ENCODE measurements around the gene DNAJC17.

Gene DNAJC17, protein sequence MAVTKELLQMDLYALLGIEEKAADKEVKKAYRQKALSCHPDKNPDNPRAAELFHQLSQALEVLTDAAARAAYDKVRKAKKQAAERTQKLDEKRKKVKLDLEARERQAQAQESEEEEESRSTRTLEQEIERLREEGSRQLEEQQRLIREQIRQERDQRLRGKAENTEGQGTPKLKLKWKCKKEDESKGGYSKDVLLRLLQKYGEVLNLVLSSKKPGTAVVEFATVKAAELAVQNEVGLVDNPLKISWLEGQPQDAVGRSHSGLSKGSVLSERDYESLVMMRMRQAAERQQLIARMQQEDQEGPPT

DNA sequence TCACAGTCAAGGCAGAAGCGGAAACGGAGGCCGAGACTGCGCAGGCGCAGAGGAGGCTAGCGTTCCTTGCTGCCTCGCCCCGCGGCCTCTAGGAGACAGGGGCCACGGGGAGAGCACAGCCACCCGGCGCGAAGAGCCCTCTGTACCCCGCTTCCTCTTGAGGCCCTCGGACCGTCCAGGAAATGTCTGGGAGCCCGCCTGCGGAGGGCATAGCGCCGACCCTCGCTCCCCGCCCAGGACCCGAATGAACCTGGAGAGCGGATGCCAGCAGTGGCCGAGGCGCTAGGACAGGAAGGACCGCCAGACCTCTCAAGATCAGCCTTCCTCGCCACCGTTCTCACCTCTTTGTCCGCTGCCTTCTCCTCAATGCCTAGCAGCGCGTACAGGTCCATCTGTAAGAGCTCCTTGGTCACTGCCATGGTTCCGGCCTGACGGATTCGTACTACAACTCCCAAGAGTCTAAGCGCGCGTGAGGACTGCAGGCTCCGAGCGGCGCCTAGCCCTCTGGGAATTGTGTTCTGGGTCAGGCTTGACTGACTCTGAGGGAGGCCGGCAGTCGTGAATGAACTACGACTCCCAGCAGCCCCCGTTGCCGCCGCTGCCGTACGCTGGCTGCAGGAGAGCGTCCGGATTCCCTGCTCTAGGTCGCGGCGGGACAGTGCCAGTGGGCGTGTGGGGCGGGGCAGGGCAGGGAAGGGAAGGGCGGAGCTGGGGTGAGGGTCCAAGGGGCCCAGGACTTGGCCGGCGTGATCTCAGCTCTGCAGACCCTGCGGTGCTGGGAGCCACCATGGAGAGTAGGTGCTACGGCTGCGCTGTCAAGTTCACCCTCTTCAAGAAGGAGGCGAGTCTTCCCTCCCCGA, at the start of gene DNAJC17, which contains the start of gene ZFYVE19:
DNAJC17 (minus strand) TSS at position 446 of the 860 bp plus-strand sequence; CDS start at position 419, 27 bp downstream.
ZFYVE19 (plus strand) TSS at position 62 of the 860 bp plus-strand sequence; CDS start at position 563, 501 bp downstream.
- peak; percentile 98 for DNase-seq (ENCODE audit: low read depth)

DNA sequence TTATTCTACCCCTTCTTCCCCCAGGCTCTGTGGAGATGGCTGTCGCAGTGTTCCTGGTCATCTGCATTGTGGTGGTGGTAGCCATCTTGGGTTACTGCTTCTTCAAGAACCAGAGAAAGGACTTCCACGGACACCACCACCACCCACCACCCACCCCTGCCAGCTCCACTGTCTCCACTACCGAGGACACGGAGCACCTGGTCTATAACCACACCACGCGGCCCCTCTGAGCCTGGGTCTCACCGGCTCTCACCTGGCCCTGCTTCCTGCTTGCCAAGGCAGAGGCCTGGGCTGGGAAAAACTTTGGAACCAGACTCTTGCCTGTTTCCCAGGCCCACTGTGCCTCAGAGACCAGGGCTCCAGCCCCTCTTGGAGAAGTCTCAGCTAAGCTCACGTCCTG, 49.5 kb upstream of the DNAJC17 start:
- DNase-seq (ENCODE audit: low read depth): no peak

GRCh38 chr15:40855706-40856234, 48.5 kb upstream of the DNAJC17 start:
- DNase-seq (ENCODE audit: low read depth): no peak

DNA sequence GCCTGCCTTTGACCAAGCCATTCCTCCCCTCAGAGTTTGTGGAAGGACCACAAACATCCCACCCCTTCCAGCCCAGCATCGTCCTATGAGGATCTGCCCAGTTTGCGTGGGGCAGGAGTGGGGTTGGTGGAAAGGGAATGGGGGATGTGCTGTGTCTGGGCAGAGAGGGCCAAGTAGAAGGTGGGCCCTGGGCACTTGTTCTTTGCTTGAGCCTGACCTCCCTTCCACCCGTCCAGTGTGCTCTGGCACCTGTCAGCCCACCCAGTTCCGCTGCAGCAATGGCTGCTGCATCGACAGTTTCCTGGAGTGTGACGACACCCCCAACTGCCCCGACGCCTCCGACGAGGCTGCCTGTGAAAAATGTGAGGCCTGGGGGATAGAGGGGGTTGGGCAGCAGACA, 46.9 kb upstream of the DNAJC17 start:
- no peak for DNase-seq (ENCODE audit: low read depth)

- DNase-seq (ENCODE audit: low read depth): no peak
Measured at GRCh38 chr15:40853241-40853890, 46.1 kb upstream of the DNAJC17 start.

DNA sequence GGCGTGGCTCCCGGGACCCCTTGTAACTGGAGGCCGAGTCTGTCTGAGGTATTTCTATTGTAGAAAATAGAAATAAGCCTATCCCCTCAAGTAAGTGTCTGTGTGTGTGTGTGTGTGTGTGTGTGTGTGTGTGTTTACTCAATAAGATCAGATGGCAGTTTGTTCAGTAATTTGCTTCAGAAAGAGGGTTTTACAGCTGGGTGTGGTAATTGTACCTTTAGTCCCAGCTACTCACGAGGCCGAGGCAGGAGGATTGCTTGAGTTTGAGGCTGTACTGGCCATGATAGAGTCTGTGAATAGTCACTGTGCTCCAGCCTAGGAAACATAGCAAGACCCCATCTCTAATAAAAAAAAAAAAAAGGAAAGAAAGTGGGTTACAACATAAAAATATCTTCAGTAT, 45.3 kb upstream of the DNAJC17 start:
- DNase-seq (ENCODE audit: low read depth): no peak

GRCh38 chr15:40850576-40851112, 43.4 kb upstream of the DNAJC17 start:
- DNase-seq (ENCODE audit: low read depth): no peak

DNA sequence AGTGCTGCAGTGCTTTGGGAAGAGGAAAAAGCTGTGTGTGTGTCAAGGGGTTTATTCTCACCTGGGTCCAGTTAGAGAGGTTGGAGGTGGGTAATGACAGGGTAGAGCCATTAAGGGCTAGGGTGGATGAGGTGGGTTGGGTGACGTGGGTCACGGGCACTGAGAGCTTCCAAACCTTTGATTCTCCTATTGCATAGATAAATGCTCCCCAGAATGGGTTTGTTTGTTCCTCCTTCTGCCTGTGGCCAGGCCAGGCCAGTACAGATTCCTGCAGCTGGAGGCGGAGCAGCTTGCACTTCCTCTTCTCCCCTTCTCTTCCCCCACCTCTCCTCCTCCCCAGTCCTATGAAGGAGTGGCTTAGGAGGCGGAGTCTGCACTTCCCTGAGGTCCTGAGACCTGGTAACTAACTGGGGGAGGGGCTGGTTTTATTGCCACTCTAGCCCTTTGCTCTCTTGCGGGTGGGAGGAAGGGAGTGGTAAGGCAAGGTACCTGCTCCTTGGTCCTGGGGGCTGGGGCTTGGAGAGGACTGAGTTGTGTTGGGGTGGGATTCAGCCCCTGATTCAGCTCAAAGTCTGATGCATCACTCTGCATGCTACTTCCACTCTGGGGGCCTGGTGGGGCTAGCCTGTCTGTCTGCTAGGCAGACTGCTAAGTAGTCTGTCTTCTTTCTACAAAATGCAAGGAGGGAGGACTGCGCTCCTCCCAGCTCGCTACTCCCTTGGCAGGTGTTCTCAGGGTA, 40.1 kb upstream of the DNAJC17 start:
- DNase-seq (ENCODE audit: low read depth): no peak

GRCh38 chr15:40846841-40847222, 39.6 kb upstream of the DNAJC17 start:
- DNase-seq (ENCODE audit: low read depth): no peak

- DNase-seq (ENCODE audit: low read depth): no peak
Measured at GRCh38 chr15:40845511-40846284, 38.4 kb upstream of the DNAJC17 start.

DNA sequence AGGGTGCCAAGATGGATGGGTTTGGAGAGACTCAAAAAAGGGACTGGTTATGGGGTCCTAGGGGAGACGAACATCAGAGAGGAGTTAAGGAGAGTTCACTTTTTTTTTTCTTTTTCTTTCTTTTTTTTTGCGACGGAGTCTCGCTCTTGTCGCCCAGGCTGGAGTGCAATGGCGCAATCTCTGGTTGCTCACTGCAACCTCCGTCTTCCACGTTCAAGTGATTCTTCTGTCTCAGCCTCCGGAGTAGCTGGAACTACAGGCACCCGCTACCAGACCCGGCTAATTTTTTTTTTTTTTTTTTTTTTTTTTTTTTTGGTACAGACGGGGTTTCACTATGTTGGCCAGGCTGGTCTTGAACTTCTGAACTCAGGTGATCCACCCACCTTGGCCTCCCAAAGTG, 37.8 kb upstream of the DNAJC17 start:
- no peak for DNase-seq (ENCODE audit: low read depth)

DNA sequence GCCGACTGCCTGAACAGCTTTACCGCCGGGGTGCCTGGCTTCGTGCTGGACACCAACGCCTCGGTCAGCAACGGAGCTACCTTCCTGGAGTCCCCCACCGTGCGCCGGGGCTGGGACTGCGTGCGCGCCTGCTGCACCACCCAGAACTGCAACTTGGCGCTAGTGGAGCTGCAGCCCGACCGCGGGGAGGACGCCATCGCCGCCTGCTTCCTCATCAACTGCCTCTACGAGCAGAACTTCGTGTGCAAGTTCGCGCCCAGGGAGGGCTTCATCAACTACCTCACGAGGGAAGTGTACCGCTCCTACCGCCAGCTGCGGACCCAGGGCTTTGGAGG, 37.4 kb upstream of the DNAJC17 start:
- DNase-seq (ENCODE audit: low read depth): no peak

GRCh38 chr15:40843885-40844695, 36.8 kb upstream of the DNAJC17 start, which contains the start of gene SPINT1:
Gene SPINT1, plus strand, starts transcription at chr15:40844048. Its CDS starts 507 bp downstream, at chr15:40844555.
- DNase-seq (ENCODE audit: low read depth): no peak

DNA sequence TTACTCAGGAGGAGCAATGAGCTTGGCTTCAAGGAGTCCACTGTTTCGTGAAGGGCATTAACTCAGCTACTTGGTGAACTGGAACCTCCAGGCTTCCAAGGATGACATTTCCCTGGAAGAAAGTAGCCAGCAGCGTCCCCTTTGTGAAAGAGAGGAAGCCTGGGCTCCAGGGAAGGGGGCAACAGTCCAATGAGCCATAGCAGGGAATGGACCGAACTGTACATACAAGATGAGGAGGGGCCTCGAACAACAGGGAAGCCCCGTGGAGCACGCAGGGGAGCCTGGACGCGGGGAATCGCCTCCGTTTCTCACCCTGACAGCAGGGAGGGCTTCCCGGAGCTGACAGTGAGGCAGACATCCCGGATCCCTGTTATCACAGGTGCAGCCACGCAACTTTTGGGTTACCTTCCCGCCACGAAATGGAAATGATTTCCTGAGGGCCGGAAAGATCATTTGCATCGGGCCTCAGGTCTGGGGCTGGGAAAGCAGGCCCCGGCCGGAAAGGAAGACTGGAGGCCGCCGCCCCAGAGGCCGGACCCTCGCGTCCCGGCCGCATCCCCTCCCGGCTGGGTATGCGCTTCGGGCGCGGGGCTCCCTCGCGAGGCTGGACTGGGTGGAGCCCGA, 36.1 kb upstream of the DNAJC17 start:
- DNase-seq (ENCODE audit: low read depth): no peak

DNA sequence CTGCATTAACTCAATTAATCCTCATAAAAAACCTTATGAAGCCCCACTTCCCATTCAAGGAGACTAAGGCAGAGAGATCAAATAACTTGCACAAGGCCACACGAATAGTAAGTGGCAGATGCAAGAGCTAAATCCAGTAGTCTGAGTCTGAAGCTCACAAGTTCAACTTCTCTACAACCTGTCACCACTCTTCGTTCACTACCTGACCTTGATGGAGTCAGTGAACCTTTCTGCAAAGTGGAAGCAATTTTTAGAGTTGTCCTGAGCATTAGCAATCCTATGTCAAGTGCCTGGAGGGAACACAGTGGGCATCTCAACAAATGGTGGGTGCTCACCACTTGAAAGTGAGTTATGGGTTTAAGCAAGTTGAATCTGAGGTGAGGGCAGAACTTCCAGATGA, 34.5 kb upstream of the DNAJC17 start:
- no peak for DNase-seq (ENCODE audit: low read depth)

- DNase-seq (ENCODE audit: low read depth): no peak
Measured at GRCh38 chr15:40838756-40839155, 31.5 kb upstream of the DNAJC17 start.

GRCh38 chr15:40836020-40836419, 28.7 kb upstream of the DNAJC17 start:
- no peak for DNase-seq (ENCODE audit: low read depth)

DNA sequence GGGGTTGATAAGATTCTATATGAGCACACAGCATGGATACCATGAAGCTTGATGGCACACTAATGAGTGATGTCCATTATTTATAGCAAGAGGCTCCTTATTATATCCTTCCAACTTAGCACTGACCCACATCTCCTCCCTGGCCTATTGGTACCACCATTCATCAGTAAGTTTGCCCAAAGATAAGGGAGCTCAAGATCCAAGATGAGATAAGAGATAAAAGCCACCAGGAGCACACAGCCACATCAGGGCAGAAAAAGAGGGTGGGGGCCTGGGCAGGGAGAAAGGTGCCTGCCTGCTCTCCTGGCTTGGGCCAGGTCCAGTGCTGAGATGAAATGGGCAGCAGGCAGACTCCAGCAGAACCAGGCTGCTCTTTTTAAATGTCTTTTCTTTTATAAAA, 25.6 kb upstream of the DNAJC17 start:
- no peak for DNase-seq (ENCODE audit: low read depth)

GRCh38 chr15:40831861-40832260, 24.6 kb upstream of the DNAJC17 start:
- no peak for DNase-seq (ENCODE audit: low read depth)

Data from fibroblast of gingiva (primary cell).